Thoracic aorta (tissue), 2 donors: ENCODE measurements around the gene EGFL6. TPM values are rescaled to one million over a fixed set of nuclear protein-coding genes. Genes with fewer than 3 reads are reported as not detected.
"Not testable (repeated sequence)": the region's sequence is repeated elsewhere in the genome, so short reads cannot be mapped to it uniquely, and the experiment has no call there.

ENCODE experiments used
- ATAC-seq: fragments of 150-250 bp; one replicate; pipeline ENCODE4 v1.8.0; 2017; ENCODE audit warnings: low read depth; ENCODE audit not compliant: insufficient number of reproducible peaks, low FRiP score
- DNase-seq: peaks from one replicate; pipeline ENCODE4 v3.0.0-alpha.2; 2020; ENCODE audit warnings: low spot score
- H3K27ac ChIP-seq, 2 donors: fragments of 200-600 bp; sonication (generic); 1 replicate in 1 of 2; 2 replicates in 1 of 2; pipeline ENCODE4 v1.5.1; 2016; ENCODE audit warnings: mild to moderate bottlenecking in 2 of 2, moderate library complexity in 2 of 2
- H3K27me3 ChIP-seq: fragments of 200-600 bp; sonication (generic); replicated peaks from 2 replicates; pipeline ENCODE4 v1.6.0; 2016; ENCODE audit warnings: mild to moderate bottlenecking; ENCODE audit not compliant: insufficient read depth
- H3K36me3 ChIP-seq: fragments of 200-600 bp; sonication (generic); one replicate; pipeline ENCODE4 v1.5.1; 2016
- H3K4me1 ChIP-seq, 2 donors: fragments of 200-600 bp; sonication (generic); 1 replicate in 1 of 2; 2 replicates in 1 of 2; pipeline versions ENCODE4 v1.5.1 to v1.6.0; 2016; ENCODE audit warnings: low read depth in 2 of 2, mild to moderate bottlenecking in 1 of 2; ENCODE audit not compliant: control insufficient read depth in 1 of 2
- H3K4me3 ChIP-seq: fragments of 200-600 bp; sonication (generic); 2 replicates; pipeline ENCODE4 v1.5.1; 2016; ENCODE audit warnings: mild to moderate bottlenecking
- H3K9me3 ChIP-seq: fragments of 200-600 bp; sonication (generic); 2 replicates; pipeline ENCODE4 v1.5.1; 2016
- total RNA-seq, 2 donors: library from RNA; depleted of rRNA; stranded (reverse); fragments of >200 nt; gene quantifications; one replicate each; pipeline versions ENCODE4 v1.1.0 to v1.2.3, GENCODE V29; 2016
- TF ChIP-seq, protein P1 (sequence below): fragments of 200-600 bp; sonication (generic); IDR thresholded peaks from one replicate; pipeline ENCODE4 v1.5.1; 2019; ENCODE audit warnings: antibody characterized with exemption

EGFL6 gene
- total RNA-seq, 2 donors from 2014 or later: not detected

DNA sequence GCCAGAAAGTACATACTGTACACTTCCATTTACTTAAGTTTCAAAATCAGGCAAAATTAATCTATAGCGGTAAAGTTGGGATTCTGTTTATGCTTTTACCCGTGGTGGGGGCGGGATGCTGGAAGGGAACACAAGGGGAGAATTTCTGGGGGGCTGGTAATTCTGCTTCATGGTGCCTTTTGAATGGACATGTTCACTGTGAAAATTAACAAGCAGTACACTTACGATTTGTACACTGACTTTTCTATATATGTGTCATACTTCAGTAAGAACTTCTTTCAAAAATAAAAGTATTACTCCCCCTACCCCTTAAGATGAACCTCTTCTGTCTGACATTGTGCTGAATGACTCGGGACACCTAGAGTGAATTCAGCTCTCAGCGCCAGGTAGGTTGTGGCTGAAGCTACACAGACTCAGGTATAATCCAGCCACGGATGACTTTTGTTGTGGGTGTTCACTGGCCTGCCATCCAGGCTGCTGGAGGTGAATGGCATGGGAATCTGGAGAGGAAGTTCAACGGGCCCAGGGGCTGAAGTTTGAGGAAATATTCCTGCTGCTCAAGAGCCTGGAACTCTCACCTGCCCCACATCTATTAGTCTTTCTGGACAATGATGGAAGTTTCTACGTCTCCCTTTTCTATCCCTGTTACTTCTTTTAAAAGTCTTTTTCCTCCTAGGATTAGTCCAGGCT is 76.2 kb downstream of the EGFL6 start:
- H3K4me3 ChIP-seq: no peak overlapping the region
- no peak for DNase-seq
- no peaks in the 10 kb centered on the region for H3K9me3 ChIP-seq
- H3K36me3 ChIP-seq: no peaks in the 10 kb centered on the region
- H3K4me1 ChIP-seq: no peaks in the 10 kb centered on the region
- no peaks in the 10 kb centered on the region for H3K27me3 ChIP-seq
- ATAC-seq: no peak
- TF ChIP-seq, protein P1, sequence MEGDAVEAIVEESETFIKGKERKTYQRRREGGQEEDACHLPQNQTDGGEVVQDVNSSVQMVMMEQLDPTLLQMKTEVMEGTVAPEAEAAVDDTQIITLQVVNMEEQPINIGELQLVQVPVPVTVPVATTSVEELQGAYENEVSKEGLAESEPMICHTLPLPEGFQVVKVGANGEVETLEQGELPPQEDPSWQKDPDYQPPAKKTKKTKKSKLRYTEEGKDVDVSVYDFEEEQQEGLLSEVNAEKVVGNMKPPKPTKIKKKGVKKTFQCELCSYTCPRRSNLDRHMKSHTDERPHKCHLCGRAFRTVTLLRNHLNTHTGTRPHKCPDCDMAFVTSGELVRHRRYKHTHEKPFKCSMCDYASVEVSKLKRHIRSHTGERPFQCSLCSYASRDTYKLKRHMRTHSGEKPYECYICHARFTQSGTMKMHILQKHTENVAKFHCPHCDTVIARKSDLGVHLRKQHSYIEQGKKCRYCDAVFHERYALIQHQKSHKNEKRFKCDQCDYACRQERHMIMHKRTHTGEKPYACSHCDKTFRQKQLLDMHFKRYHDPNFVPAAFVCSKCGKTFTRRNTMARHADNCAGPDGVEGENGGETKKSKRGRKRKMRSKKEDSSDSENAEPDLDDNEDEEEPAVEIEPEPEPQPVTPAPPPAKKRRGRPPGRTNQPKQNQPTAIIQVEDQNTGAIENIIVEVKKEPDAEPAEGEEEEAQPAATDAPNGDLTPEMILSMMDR: no peak
- no peak overlapping the region for H3K27ac ChIP-seq

DNA sequence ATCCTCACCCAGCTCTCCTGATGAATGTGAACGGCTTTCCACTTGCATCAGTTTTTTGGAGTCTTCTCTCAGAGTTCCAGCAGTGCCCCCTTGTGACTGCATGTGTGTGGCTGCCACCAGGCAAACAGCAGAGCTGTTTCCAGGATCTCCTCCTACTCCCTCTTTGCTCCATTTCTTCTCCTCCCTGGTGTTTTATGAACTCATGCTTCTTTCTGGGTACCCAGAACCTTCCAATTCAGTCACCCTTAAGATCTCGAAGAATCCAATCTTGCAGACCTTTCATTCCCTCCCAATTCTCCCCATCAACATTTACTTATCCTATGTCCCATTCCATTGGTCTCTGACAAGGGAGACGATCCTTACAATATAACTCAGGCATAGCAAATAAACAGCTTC is 76.8 kb downstream of the EGFL6 start:
- DNase-seq (no peak), ATAC-seq (no peak)
- H3K9me3 ChIP-seq: no peaks in the 10 kb centered on the region
- H3K36me3 ChIP-seq: no peaks in the 10 kb centered on the region
- TF ChIP-seq, protein P1: peak; percentile 43
- H3K4me3 ChIP-seq: no peak overlapping the region
- no peaks in the 10 kb centered on the region for H3K27me3 ChIP-seq
- no peaks in the 10 kb centered on the region for H3K4me1 ChIP-seq
- H3K27ac ChIP-seq: no peak overlapping the region

DNA sequence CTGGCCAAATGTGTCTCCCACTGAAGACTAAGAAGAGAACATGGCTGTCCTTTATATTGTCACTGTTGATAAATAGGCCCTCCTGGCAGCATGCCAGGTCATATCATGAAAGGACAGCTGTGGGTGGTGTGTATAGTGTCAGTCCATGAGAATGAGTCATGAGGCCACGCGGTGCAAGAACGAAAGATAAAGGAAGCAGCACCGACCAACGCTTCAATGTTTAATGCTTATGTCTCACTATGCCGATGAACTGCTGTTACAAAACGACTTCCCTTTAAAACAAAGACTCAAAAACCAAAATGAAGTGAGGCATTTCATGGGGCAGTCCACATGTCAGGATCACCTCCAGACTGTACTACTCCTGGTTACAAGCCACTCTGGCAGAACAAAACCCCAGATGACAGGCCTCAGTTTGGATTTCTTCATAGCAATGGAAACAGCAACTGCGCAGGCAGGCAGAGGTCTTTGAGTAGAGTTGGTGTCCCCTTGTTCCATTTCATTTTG is 78.4 kb downstream of the EGFL6 start:
- TF ChIP-seq, protein P1: no peak
- H3K4me3 ChIP-seq: no peak overlapping the region
- no peaks in the 10 kb centered on the region for H3K4me1 ChIP-seq
- no peaks in the 10 kb centered on the region for H3K27me3 ChIP-seq
- peak; percentile 41 for DNase-seq
- H3K36me3 ChIP-seq: no peaks in the 10 kb centered on the region
- H3K9me3 ChIP-seq: no peaks in the 10 kb centered on the region
- no peak overlapping the region for H3K27ac ChIP-seq
- ATAC-seq: no peak

DNA sequence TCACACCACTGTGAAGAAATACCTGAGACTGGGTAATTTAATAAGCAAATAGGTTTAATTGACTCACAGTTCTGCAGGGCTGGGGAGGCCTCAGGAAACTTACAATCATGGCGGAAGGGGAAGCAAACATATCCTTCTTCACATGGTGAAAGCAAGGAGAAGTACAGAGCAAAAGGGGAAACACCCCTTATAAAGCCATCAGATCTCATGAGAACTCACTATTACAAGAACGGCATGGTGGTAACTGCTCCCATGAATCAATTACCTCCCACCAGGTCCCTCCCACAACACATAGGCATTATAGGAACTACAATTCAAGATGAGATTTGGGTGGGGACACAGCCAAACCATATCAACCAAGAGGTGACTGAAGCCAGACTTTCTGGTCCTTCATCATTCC is 78.9 kb downstream of the EGFL6 start:
- not testable (repeated sequence) for H3K4me1 ChIP-seq, H3K9me3 ChIP-seq, H3K27me3 ChIP-seq, DNase-seq, H3K36me3 ChIP-seq, H3K27ac ChIP-seq, ATAC-seq, H3K4me3 ChIP-seq

DNA sequence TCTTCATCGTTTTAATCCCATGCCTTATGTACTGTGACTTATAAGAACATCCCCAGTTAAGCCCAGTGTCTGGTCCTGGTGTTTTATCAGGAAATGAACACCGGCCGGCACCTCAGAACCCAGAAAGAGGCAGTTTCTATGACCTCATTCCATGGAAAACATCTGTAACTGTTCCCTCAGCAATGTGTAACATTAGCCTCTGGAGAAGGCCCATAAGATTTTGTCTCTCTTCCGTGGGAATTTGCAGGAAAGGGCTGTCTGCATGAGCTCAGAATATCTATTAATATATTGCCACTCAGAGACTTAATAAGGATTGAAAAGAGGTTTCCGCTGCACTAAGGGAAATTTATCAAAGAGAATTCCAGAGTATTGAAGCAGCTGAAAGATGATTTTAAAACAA is 80.4 kb downstream of the EGFL6 start:
- ATAC-seq: no peak
- DNase-seq: no peak
- Histone ChIP-seq H3K27ac (peak overlapping the region; percentile 56 to 95), H3K9me3 (no peaks in the 10 kb centered on the region), H3K27me3 (no peaks in the 10 kb centered on the region), H3K36me3 (no peaks in the 10 kb centered on the region), H3K4me1 (peaks cover 2 to 9% of the 10 kb centered on the region in 2 donors), H3K4me3 (no peak overlapping the region)
- TF ChIP-seq, protein P1: no peak

DNA sequence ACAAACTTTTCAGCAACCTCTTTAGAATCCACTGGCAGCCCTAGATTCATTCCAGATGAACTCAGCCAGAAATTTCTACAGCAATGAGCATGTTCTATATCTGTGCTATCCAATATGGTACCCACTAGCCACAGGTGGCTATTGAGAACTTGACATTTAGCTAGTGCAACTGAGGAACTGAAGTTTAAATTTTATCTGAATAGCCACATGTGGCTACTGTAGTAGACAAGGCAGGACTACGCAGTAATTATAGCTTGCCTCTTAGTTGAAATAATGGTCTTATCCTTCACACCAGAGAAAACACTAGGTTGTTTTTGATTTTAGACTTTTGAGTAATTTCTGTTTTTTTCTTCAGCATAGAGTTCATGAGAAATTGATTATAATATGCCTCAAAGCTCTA is 80.9 kb downstream of the EGFL6 start:
- ATAC-seq (no peak), DNase-seq (no peak)
- TF ChIP-seq, protein P1: no peak
- Histone ChIP-seq H3K4me3 (no peak overlapping the region), H3K4me1 (peaks cover 2 to 9% of the 10 kb centered on the region in 2 donors), H3K36me3 (no peaks in the 10 kb centered on the region), H3K27me3 (no peaks in the 10 kb centered on the region), H3K27ac (peak overlapping the region; percentile 56 to 95), H3K9me3 (no peaks in the 10 kb centered on the region)
